ENCODE data around the gene RTP1. TPM values are rescaled to one million over a fixed set of nuclear protein-coding genes. Genes with fewer than 3 reads are reported as not detected.

RTP1 gene
- polyA plus RNA-seq, 1 of the 3 experiments (the other 2 are of a cell fraction): not detected

DNA sequence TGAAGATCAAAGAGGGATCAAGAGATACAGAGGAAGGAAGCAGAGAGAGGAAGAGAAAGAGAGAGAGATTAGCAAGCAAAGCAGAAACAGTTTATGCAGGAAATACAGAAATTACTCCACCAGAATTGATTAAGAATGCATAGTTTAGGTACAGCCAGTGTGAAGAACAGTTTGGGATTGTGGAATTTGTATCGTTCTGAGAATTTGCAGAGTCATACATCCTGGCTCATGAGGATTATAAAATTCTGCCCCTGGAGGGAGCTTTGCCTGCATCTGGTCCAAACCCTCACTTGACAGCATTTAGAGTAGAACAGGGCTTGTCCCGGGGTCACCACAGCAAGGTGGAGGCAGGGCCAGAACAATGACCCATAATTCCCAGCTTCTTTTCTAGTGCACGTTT is 50.1 kb downstream of the RTP1 start:
- DNase-seq: no peak
- Histone ChIP-seq H3K36me3 (replicated peaks in 1 of 2; ENCODE audit: control insufficient read depth in 1 of 2, insufficient read depth in 2 of 2, low read length in 1 of 2) (no peaks in the 10 kb centered on the region), H3K79me2 (ENCODE audit: insufficient read depth) (no peaks in the 10 kb centered on the region), H3K4me2 (no peak overlapping the region), H3K4me3 (ENCODE audit: low read depth in 2 of 2, low read length in 1 of 2) (no peak overlapping the region), H3K27me3 (ENCODE audit: insufficient read depth) (peaks cover 11% of the 10 kb centered on the region; the same call in 1 of the 2 replicates), H3K9me2 (no peaks in the 10 kb centered on the region), H3K4me1 (ENCODE audit: control insufficient read depth in 1 of 2, insufficient read depth in 2 of 2, low read depth in 1 of 2, low read length in 1 of 2) (no peaks in the 10 kb centered on the region), H4K20me1 (ENCODE audit: insufficient read depth) (no peaks in the 10 kb centered on the region), H3K9ac (no peak overlapping the region), H2AFZ (ENCODE audit: low read depth) (no peak overlapping the region), H3K9me3 (no peaks in the 10 kb centered on the region), H3K27ac (ENCODE audit: low read depth in 2 of 2, low read length in 1 of 2) (no peak overlapping the region), H3F3A (replicated peaks; ENCODE audit: insufficient read depth) (no peaks in the 10 kb centered on the region)
- POLR2A ChIA-PET: no interaction called here
- CTCF ChIA-PET: no interaction called here
- no peak for TF ChIP-seq JUND (IDR thresholded peaks at IDR 0.05)
- no peak for TF ChIP-seq RFX5 (IDR thresholded peaks at IDR 0.05; ENCODE audit: low read length)
- no peak for TF ChIP-seq SMC3 (IDR thresholded peaks at IDR 0.05; ENCODE audit: low read depth, low read length)
- no peak for TF ChIP-seq NRF1 (IDR thresholded peaks at IDR 0.05; ENCODE audit: low read depth, low read length)
- no peak for TF ChIP-seq CTCF (IDR thresholded peaks at IDR 0.05)
- no peak for TF ChIP-seq POLR2AphosphoS5 (IDR thresholded peaks at IDR 0.05; ENCODE audit: low read depth, low read length)
- no peak for TF ChIP-seq TAF1 (IDR thresholded peaks at IDR 0.05; ENCODE audit: borderline replicate concordance, low read depth, low read length)
- TF ChIP-seq, protein P1, sequence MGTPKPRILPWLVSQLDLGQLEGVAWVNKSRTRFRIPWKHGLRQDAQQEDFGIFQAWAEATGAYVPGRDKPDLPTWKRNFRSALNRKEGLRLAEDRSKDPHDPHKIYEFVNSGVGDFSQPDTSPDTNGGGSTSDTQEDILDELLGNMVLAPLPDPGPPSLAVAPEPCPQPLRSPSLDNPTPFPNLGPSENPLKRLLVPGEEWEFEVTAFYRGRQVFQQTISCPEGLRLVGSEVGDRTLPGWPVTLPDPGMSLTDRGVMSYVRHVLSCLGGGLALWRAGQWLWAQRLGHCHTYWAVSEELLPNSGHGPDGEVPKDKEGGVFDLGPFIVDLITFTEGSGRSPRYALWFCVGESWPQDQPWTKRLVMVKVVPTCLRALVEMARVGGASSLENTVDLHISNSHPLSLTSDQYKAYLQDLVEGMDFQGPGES (IDR thresholded peaks at IDR 0.05; ENCODE audit: low read depth, low read length): no peak
- TF ChIP-seq, protein P2, sequence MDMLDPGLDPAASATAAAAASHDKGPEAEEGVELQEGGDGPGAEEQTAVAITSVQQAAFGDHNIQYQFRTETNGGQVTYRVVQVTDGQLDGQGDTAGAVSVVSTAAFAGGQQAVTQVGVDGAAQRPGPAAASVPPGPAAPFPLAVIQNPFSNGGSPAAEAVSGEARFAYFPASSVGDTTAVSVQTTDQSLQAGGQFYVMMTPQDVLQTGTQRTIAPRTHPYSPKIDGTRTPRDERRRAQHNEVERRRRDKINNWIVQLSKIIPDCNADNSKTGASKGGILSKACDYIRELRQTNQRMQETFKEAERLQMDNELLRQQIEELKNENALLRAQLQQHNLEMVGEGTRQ (IDR thresholded peaks at IDR 0.05; ENCODE audit: borderline replicate concordance, low read depth, low read length): no peak
- no peak for TF ChIP-seq ELF1 (IDR thresholded peaks at IDR 0.05)
- TF ChIP-seq USF1 (IDR thresholded peaks at IDR 0.05; ENCODE audit: borderline replicate concordance, low read depth): no peak
- TF ChIP-seq YY1 (IDR thresholded peaks at IDR 0.05; ENCODE audit: low read depth): no peak
- TF ChIP-seq FOXJ3 (CRISPR knock-in tag; IDR thresholded peaks at IDR 0.05): no peak
- TF ChIP-seq, protein P3, sequence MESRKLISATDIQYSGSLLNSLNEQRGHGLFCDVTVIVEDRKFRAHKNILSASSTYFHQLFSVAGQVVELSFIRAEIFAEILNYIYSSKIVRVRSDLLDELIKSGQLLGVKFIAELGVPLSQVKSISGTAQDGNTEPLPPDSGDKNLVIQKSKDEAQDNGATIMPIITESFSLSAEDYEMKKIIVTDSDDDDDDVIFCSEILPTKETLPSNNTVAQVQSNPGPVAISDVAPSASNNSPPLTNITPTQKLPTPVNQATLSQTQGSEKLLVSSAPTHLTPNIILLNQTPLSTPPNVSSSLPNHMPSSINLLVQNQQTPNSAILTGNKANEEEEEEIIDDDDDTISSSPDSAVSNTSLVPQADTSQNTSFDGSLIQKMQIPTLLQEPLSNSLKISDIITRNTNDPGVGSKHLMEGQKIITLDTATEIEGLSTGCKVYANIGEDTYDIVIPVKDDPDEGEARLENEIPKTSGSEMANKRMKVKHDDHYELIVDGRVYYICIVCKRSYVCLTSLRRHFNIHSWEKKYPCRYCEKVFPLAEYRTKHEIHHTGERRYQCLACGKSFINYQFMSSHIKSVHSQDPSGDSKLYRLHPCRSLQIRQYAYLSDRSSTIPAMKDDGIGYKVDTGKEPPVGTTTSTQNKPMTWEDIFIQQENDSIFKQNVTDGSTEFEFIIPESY (IDR thresholded peaks at IDR 0.05; ENCODE audit: borderline replicate concordance, low read depth): no peak
- TF ChIP-seq, protein P4, sequence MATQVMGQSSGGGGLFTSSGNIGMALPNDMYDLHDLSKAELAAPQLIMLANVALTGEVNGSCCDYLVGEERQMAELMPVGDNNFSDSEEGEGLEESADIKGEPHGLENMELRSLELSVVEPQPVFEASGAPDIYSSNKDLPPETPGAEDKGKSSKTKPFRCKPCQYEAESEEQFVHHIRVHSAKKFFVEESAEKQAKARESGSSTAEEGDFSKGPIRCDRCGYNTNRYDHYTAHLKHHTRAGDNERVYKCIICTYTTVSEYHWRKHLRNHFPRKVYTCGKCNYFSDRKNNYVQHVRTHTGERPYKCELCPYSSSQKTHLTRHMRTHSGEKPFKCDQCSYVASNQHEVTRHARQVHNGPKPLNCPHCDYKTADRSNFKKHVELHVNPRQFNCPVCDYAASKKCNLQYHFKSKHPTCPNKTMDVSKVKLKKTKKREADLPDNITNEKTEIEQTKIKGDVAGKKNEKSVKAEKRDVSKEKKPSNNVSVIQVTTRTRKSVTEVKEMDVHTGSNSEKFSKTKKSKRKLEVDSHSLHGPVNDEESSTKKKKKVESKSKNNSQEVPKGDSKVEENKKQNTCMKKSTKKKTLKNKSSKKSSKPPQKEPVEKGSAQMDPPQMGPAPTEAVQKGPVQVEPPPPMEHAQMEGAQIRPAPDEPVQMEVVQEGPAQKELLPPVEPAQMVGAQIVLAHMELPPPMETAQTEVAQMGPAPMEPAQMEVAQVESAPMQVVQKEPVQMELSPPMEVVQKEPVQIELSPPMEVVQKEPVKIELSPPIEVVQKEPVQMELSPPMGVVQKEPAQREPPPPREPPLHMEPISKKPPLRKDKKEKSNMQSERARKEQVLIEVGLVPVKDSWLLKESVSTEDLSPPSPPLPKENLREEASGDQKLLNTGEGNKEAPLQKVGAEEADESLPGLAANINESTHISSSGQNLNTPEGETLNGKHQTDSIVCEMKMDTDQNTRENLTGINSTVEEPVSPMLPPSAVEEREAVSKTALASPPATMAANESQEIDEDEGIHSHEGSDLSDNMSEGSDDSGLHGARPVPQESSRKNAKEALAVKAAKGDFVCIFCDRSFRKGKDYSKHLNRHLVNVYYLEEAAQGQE (IDR thresholded peaks at IDR 0.05; ENCODE audit: low read depth, low read length): no peak
- TF ChIP-seq EZH2phosphoT487 (IDR thresholded peaks at IDR 0.05; ENCODE audit: borderline replicate concordance, low read depth): no peak
- TF ChIP-seq MXI1 (IDR thresholded peaks at IDR 0.05; ENCODE audit: low read depth, low read length): no peak
- TF ChIP-seq TCF12 (IDR thresholded peaks at IDR 0.05): no peak
- no peak for TF ChIP-seq EP300 (IDR thresholded peaks at IDR 0.05; ENCODE audit: borderline replicate concordance in 1 of 2, low read depth in 1 of 2, low read length in 1 of 2)
- WGBS (ENCODE audit: low lambda C conversion rate): 12% methylated on average over 3 of the region's 3 CpGs
